Left ventricle myocardium inferior (tissue), 1 donor: Measurements from ENCODE around the gene ALPK1. TPM values are rescaled to one million over a fixed set of nuclear protein-coding genes. Genes with fewer than 3 reads are reported as not detected.

ENCODE experiments used
- DNase-seq: peaks from one replicate; pipeline ENCODE4 v3.0.0-alpha.2; 2020
- H3K27ac ChIP-seq: fragments of 200-600 bp; replicated peaks from 2 replicates; pipeline ENCODE4 v1.8.0; 2021
- H3K27me3 ChIP-seq: fragments of 200-600 bp; 2 replicates; pipeline ENCODE4 v1.8.0; 2021; ENCODE audit warnings: low read depth
- H3K36me3 ChIP-seq: fragments of 200-600 bp; 2 replicates; pipeline ENCODE4 v1.8.0; 2021
- H3K4me1 ChIP-seq: fragments of 200-600 bp; 2 replicates; pipeline ENCODE4 v1.8.0; 2021
- H3K4me3 ChIP-seq: fragments of 200-600 bp; 2 replicates; pipeline ENCODE4 v1.8.0; 2021; ENCODE audit warnings: mild to moderate bottlenecking, moderate library complexity
- H3K9me3 ChIP-seq: fragments of 200-600 bp; replicated peaks from 2 replicates; pipeline ENCODE4 v1.8.0; 2021
- CTCF ChIP-seq: fragments of 200-600 bp; IDR thresholded peaks from 2 replicates; pipeline ENCODE4 v1.8.0; 2021; ENCODE audit warnings: antibody characterized with exemption, mild to moderate bottlenecking, borderline replicate concordance
- intact Hi-C: fragments of 100-400 bp; cut with micrococcal nuclease; formaldehyde crosslinking; loops from one replicate; pipeline ENCODE4 v1.11.0; 2022
- total RNA-seq: library from RNA; stranded (reverse); fragmentation: NEBNext Ultra II Directional; extraction: Animal tissue kit (Norgen Biotek cat#: 25700); gene quantifications from one replicate; pipeline ENCODE4 v1.2.1, GENCODE V29; 2021
- donor health status: DM: no; HTN: yes; CAD: no; lungs with severe emphysema.

ALPK1 gene
- total RNA-seq, 1 donor from 2014 or later, result 3.1 TPM

- no peaks in the 10 kb centered on the region for H3K27me3 ChIP-seq
- no peaks in the 10 kb centered on the region for H3K4me1 ChIP-seq
- H3K4me3 ChIP-seq, result no peak overlapping the region
- TF ChIP-seq CTCF, result no peak
- no peak for DNase-seq
- H3K36me3 ChIP-seq, result peaks cover 24% of the 10 kb centered on the region
- H3K27ac ChIP-seq, result no peak overlapping the region
- intact Hi-C loops, result no loop called here
- H3K9me3 ChIP-seq, result peaks cover 36% of the 10 kb centered on the region
These were observed 151.3 kb downstream of the ALPK1 start for GRCh38 chr4:112448306-112449132.

- intact Hi-C loops, result no loop called here
- no peak overlapping the region for H3K4me3 ChIP-seq
- H3K27ac ChIP-seq, result no peak overlapping the region
- H3K4me1 ChIP-seq, result no peaks in the 10 kb centered on the region
- TF ChIP-seq CTCF, result no peak
- H3K9me3 ChIP-seq, result peaks cover 25% of the 10 kb centered on the region
- H3K36me3 ChIP-seq, result peaks cover 21% of the 10 kb centered on the region
- no peaks in the 10 kb centered on the region for H3K27me3 ChIP-seq
- DNase-seq, result no peak
These were observed 152.5 kb downstream of the ALPK1 start for GRCh38 chr4:112449708-112450107.

- Histone ChIP-seq H3K4me1 (no peaks in the 10 kb centered on the region), H3K36me3 (peaks cover 8% of the 10 kb centered on the region), H3K4me3 (no peak overlapping the region), H3K27me3 (no peaks in the 10 kb centered on the region), H3K9me3 (peaks cover 15% of the 10 kb centered on the region), H3K27ac (no peak overlapping the region)
- no peak for DNase-seq
- intact Hi-C loops, result no loop called here
- TF ChIP-seq CTCF, result no peak
These were observed 153.9 kb downstream of the ALPK1 start for GRCh38 chr4:112451104-112451503.

- Histone ChIP-seq H3K36me3 (peaks cover 2% of the 10 kb centered on the region), H3K27me3 (no peaks in the 10 kb centered on the region), H3K27ac (no peak overlapping the region), H3K4me1 (no peaks in the 10 kb centered on the region), H3K9me3 (peaks cover 7% of the 10 kb centered on the region), H3K4me3 (no peak overlapping the region)
- no peak for TF ChIP-seq CTCF
- intact Hi-C loops, result no loop called here
- DNase-seq, result no peak
These were observed 154.7 kb downstream of the ALPK1 start for GRCh38 chr4:112451831-112452230.

- no peak for TF ChIP-seq CTCF
- DNase-seq, result no peak
- H3K27me3 ChIP-seq, result no peaks in the 10 kb centered on the region
These were observed 156.2 kb downstream of the ALPK1 start for GRCh38 chr4:112453321-112453720.

More at GRCh38 chr4:112453321-112453720, 156.2 kb downstream of the ALPK1 start:
- Histone ChIP-seq H3K27ac (no peak overlapping the region), H3K4me3 (no peak overlapping the region), H3K36me3 (no peaks in the 10 kb centered on the region), H3K4me1 (no peaks in the 10 kb centered on the region), H3K9me3 (peaks cover 8% of the 10 kb centered on the region)
- intact Hi-C loops, result no loop called here
